HCT116 (cell line): Measurements from ENCODE around the gene ANXA3. TPM values are rescaled to one million over a fixed set of nuclear protein-coding genes. Genes with fewer than 3 reads are reported as not detected.

Experiments
- ATAC-seq: fragments of 200-7000 bp; cut with Tn5 transposase; 2 replicates; pipeline ENCODE4 v1.9.1; 2020; ENCODE audit warnings: mild to moderate bottlenecking, moderate library complexity
- BruUV-seq: library from RNA; stranded (reverse); fragments of 400-500 nt; replicated peaks from 2 replicates; lab custom pipeline; 2021; lab: Mats Ljungman, UMichigan
- CTCF ChIA-PET: fragments of 300-600 bp; sonication (Branson Sonifier 250); formaldehyde crosslinking; loops from one replicate; lab custom pipeline; 2021; ENCODE audit warnings: antibody characterized with exemption; lab: Charles Lee
- POLR2A ChIA-PET: fragments of 300-600, 350-600 bp; sonication (Branson Sonifier 250); formaldehyde crosslinking; loops from one replicate; lab custom pipeline; 2021; ENCODE audit warnings: antibody characterized with exemption; lab: Charles Lee
- RAD21 ChIA-PET, 2 experiments: fragments of 300-600 bp; sonication (Branson Sonifier 250); formaldehyde crosslinking; loops; one replicate each; lab custom pipeline; 2023; ENCODE audit warnings: low total read pairs in 2 of 2; ENCODE audit not compliant: uncharacterized antibody in 2 of 2, unreplicated experiment in 2 of 2, low non-redundant PET in 1 of 2; lab: Charles Lee
- DNase-seq: peaks from one replicate; pipeline ENCODE4 v3.0.0-alpha.2; 2010; ENCODE audit warnings: low read depth, low spot score
- H2AFZ ChIP-seq: fragments of 200-600 bp; shearing (Covaris generic), sonication (generic); 2 replicates; pipeline ENCODE4 v1.6.1; 2017; ENCODE audit warnings: low read depth, mixed run types, mixed read lengths, antibody characterized with exemption, low read length; ENCODE audit not compliant: poor library complexity, severe bottlenecking
- H3K27ac ChIP-seq: 2 replicates; pipeline ENCODE4 v1.5.1; 2012; ENCODE audit warnings: low read depth, low read length
- H3K27me3 ChIP-seq: fragments of 200-600 bp; sonication (generic); 2 replicates; pipeline ENCODE4 v1.6.1; 2016; ENCODE audit warnings: mixed run types, low read length, mixed read lengths; ENCODE audit not compliant: insufficient read depth
- H3K36me3 ChIP-seq, 2 experiments: fragments of 200-500 bp in 1 of 2; fragments of 200-600 bp in 1 of 2; sonication (Bioruptor generic) in 1 of 2; sonication (generic) in 1 of 2; 2 replicates each; pipeline versions ENCODE4 v1.5.1 to v1.6.1; 2014 to 2016; ENCODE audit warnings: low read length in 2 of 2, inconsistent platforms in 1 of 2, mixed read lengths in 1 of 2, mixed run types in 1 of 2; ENCODE audit not compliant: insufficient read depth in 2 of 2, control insufficient read depth in 1 of 2
- H3K4me1 ChIP-seq, 2 experiments: fragments of 200-600 bp in 1 of 2; sonication (generic) in 1 of 2; 2 replicates each; pipeline versions ENCODE4 v1.5.1 to v1.6.1; 2012 to 2017; ENCODE audit warnings: low read length in 2 of 2, inconsistent platforms in 1 of 2, mild to moderate bottlenecking in 1 of 2, mixed read lengths in 1 of 2, mixed run types in 1 of 2, moderate library complexity in 1 of 2; ENCODE audit not compliant: insufficient read depth in 2 of 2, control insufficient read depth in 1 of 2
- H3K4me2 ChIP-seq: fragments of 200-600 bp; sonication (generic); 2 replicates; pipeline ENCODE4 v1.6.1; 2017; ENCODE audit warnings: mixed run types, low read length, mixed read lengths
- H3K4me3 ChIP-seq, 2 experiments: fragments of 200-600 bp in 1 of 2; sonication (generic) in 1 of 2; replicated peaks in 1 of 2; 2 replicates each; pipeline ENCODE4 v1.5.1; 2011 to 2016; ENCODE audit warnings: low read length in 2 of 2, control low read depth in 1 of 2, low read depth in 1 of 2, mild to moderate bottlenecking in 1 of 2, mixed read lengths in 1 of 2, mixed run types in 1 of 2
- H3K79me2 ChIP-seq: fragments of 200-600 bp; sonication (generic); 2 replicates; pipeline ENCODE4 v1.6.1; 2017; ENCODE audit warnings: mild to moderate bottlenecking, mixed run types, low read length, moderate library complexity, mixed read lengths; ENCODE audit not compliant: insufficient read depth
- H3K9ac ChIP-seq: fragments of 200-600 bp; sonication (generic); 2 replicates; pipeline ENCODE4 v1.6.1; 2016; ENCODE audit warnings: low read length, mixed read lengths
- H3K9me2 ChIP-seq: fragments of 200-600 bp; sonication (generic), shearing (Covaris generic); 2 replicates; pipeline ENCODE4 v1.6.1; 2017; ENCODE audit warnings: mixed run types, mild to moderate bottlenecking, moderate library complexity; ENCODE audit not compliant: insufficient read depth
- H3K9me3 ChIP-seq, 2 experiments: fragments of 200-500 bp in 1 of 2; fragments of 200-600 bp in 1 of 2; sonication (Bioruptor generic) in 1 of 2; sonication (generic) in 1 of 2; 2 replicates each; pipeline ENCODE4 v1.6.1; 2014 to 2017; ENCODE audit warnings: low read length in 2 of 2, mixed read lengths in 2 of 2, inconsistent platforms in 1 of 2, low read depth in 1 of 2, mild to moderate bottlenecking in 1 of 2, mixed run types in 1 of 2, moderate library complexity in 1 of 2; ENCODE audit not compliant: control insufficient read depth in 1 of 2, insufficient read depth in 1 of 2
- H4K20me1 ChIP-seq: fragments of 200-600 bp; sonication (generic), shearing (Covaris generic); 2 replicates; pipeline ENCODE4 v1.6.1; 2017; ENCODE audit warnings: mixed run types, mild to moderate bottlenecking, moderate library complexity; ENCODE audit not compliant: insufficient read depth
- CBX3 ChIP-seq: IDR thresholded peaks from 2 replicates; pipeline ENCODE4 v1.6.1; 2012; ENCODE audit warnings: low read depth
- CEBPB ChIP-seq: IDR thresholded peaks from 2 replicates; pipeline ENCODE4 v1.6.1; 2012; ENCODE audit warnings: low read depth
- EGR1 ChIP-seq: IDR thresholded peaks from 2 replicates; pipeline ENCODE4 v1.6.1; 2012; ENCODE audit warnings: low read depth
- FOSL1 ChIP-seq: IDR thresholded peaks from 2 replicates; pipeline ENCODE4 v1.6.1; 2012; ENCODE audit warnings: low read depth
- SIN3A ChIP-seq: IDR thresholded peaks from 2 replicates; pipeline ENCODE4 v1.6.1; 2012; ENCODE audit warnings: low read depth
- SRF ChIP-seq: IDR thresholded peaks from 2 replicates; pipeline ENCODE4 v1.6.1; 2012; ENCODE audit warnings: low read depth
- ZFX ChIP-seq: fragments of 450-650 bp; IDR thresholded peaks from 2 replicates; pipeline ENCODE4 v1.6.1; 2017
- intact Hi-C: fragments of 100-400 bp; cut with micrococcal nuclease; formaldehyde crosslinking; loops from 2 replicates; pipeline ENCODE4 v1.10.0; 2022
- total RNA-seq: library from RNA; stranded (reverse); gene quantifications from one replicate; pipeline ENCODE4 v1.2.1, GENCODE V29; 2021; ENCODE audit not compliant: unreplicated experiment
- TF ChIP-seq, protein P1 (sequence below): IDR thresholded peaks from 2 replicates; pipeline ENCODE4 v1.6.1; 2012

The ANXA3 gene
- total RNA-seq, 1 experiment from 2014 or later: 158 TPM

DNA sequence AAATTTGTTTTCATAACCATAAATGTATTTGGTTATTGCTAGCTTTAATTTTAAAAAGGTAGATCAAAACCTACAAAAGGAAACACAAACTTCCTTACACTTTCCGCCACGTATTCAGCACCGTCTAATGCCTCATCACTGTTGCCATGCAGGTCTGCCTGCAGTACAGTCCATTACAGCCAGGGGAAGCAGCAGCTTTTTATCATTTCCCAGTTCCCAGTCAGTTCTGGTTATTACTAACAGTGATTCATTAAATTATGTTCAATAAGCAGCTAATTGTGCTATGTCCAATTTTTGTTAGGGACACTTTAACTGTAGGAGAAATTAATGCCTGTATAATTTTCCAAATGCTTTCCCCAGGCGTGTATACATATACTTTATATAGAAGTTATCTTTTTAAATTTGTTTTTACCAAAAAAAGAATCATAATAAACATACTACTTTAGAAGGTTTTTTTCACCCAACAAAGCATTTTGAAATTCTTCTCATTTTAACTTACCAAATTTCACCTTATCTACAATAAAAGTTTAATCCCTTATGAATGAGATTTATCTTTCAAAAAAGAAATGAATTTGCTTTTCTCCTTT lies 93.3 kb downstream of the ANXA3 start (continued):
- TF ChIP-seq SIN3A (no peak), FOSL1 (no peak), SRF (no peak), EGR1 (no peak)

DNA sequence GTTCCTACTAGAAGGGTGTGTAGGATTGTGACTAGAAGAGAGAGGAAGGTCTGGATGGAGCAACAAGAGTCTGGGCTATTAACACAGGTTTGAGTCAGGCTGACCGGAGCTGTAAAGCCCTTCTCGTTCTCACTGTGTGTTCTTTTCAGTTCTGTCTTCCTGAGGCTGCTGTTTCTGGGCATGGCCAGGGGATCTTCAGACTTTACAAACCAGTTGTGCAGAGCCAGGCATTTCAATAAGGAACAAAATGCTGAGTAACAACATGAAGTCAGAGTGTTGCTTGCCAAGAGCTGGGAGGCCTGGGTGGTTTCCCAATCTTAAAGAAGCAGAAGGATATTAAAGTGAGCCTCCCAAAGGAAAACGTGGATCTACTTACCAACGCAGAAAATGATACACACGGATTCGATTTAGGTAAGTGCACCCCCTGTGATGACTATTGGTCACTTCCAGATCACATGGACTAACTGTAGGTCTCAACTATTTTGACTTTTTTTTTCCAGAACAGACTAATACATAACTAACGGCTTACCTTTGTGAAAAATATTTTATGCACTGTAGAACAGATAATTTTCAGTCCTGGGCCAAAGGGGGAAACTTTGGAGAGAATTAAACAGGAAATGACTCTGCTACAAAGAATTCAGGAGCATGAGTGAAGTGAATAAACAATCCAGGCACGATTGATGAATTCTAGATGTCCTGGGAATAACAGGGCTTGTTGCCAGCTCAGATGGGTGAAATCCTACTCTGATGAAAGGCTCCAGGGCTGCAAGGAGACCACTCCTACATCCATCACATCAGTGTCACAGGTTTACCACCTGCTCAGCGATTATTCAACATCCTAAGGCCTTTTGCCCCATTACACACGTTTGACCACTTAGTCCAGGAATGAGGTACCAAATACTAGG lies 94.5 kb downstream of the ANXA3 start:
- TF ChIP-seq, protein P1, sequence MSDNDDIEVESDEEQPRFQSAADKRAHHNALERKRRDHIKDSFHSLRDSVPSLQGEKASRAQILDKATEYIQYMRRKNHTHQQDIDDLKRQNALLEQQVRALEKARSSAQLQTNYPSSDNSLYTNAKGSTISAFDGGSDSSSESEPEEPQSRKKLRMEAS: peak; percentile 23; the same call in 1 of the 2 replicates
- TF ChIP-seq CEBPB (0 out of 2 replicates have a peak, but pooled peaks have one; percentile 27), ZFX (no peak), CBX3 (0 out of 2 replicates have a peak, but pooled peaks have one; percentile 24)
- ATAC-seq: peak; percentile 44

More for the DNA sequence above, 94.5 kb downstream of the ANXA3 start:
- H3K27me3 ChIP-seq: no peaks in the 10 kb centered on the region
- peak overlapping the region; percentile 87 for H2AFZ ChIP-seq
- RAD21 ChIA-PET: no interaction called here
- TSS peak; percentile 45 for BruUV-seq
- peaks cover 7 to 28% of the 10 kb centered on the region in 2 experiments for H3K4me1 ChIP-seq
- CTCF ChIA-PET: interaction anchor here (0.6 to 1.5 kb wide), 3 partner anchors 8 to 217 kb away, joined by 3 to 5 read pairs (median 4); no protein-coding TSS in a partner anchor
- intact Hi-C loops: loop anchor here (10.0 kb wide), 1 partner anchor 219 kb away; no protein-coding TSS in a partner anchor
- H3K36me3 ChIP-seq: no peaks in the 10 kb centered on the region
- no peaks in the 10 kb centered on the region for H3K79me2 ChIP-seq
- POLR2A ChIA-PET: interaction anchor here (1.1 kb wide), 1 partner anchor 8 kb away, joined by 3 read pairs; no protein-coding TSS in a partner anchor
- H3K9ac ChIP-seq: no peak overlapping the region
- no peak overlapping the region for H3K27ac ChIP-seq
- DNase-seq: no peak
- no peak overlapping the region for H3K4me3 ChIP-seq
- H3K9me2 ChIP-seq: no peaks in the 10 kb centered on the region
- H3K4me2 ChIP-seq: peak overlapping the region; percentile 43
- H3K9me3 ChIP-seq: no peaks in the 10 kb centered on the region
- no peaks in the 10 kb centered on the region for H4K20me1 ChIP-seq
